ENCODE data around the gene CYLD. TPM values are rescaled to one million over a fixed set of nuclear protein-coding genes. Genes with fewer than 3 reads are reported as not detected.

Gene CYLD
- total RNA-seq, 1 experiment from 2014 or later: 12.5 TPM

GRCh38 chr16:50722960-50723359 lies 18.9 kb upstream of the CYLD start:
- no peak overlapping the region for H3K27ac Mint-ChIP-seq
- TF ChIP-seq CTCF (conservative IDR thresholded peaks at IDR 0.05): no peak
- Histone ChIP-seq H3K79me1 (ENCODE audit: insufficient read depth, low read depth, low read length, poor library complexity, severe bottlenecking) (no peaks in the 10 kb centered on the region), H4K8ac (replicated peaks; ENCODE audit: insufficient read length, low read depth, low read length) (no peak overlapping the region), H2AK5ac (ENCODE audit: insufficient read length, low read length) (no peak overlapping the region), H3K27me3 (ENCODE audit: insufficient read depth, low read length) (no peaks in the 10 kb centered on the region), H2BK5ac (ENCODE audit: insufficient read length, low read length) (no peak overlapping the region), H3T11ph (ENCODE audit: low read length) (no peak overlapping the region), H4K91ac (ENCODE audit: insufficient read length, low read depth, low read length) (no peak overlapping the region), H4K20me1 (ENCODE audit: control insufficient read depth, insufficient read depth, insufficient read length) (no peaks in the 10 kb centered on the region), H2BK20ac (ENCODE audit: low read depth, low read length, poor library complexity, severe bottlenecking) (no peak overlapping the region), H2BK12ac (ENCODE audit: insufficient read length, low read depth, low read length) (no peak overlapping the region), H3K18ac (ENCODE audit: insufficient read length, low read depth, low read length) (no peak overlapping the region), H3K27ac (ENCODE audit: insufficient read length, low read depth, low read length) (no peak overlapping the region), H2BK15ac (ENCODE audit: low read depth, low read length) (no peak overlapping the region), H3K14ac (ENCODE audit: insufficient read depth, low read length) (no peak overlapping the region), H3K23ac (ENCODE audit: insufficient read length, low read depth, low read length) (no peak overlapping the region), H4K5ac (ENCODE audit: insufficient read length, low read depth, low read length) (no peak overlapping the region), H3K79me2 (ENCODE audit: insufficient read depth, low read length) (no peaks in the 10 kb centered on the region), H3K9me3 (ENCODE audit: control insufficient read depth, low read depth, low read length) (peaks cover 4% of the 10 kb centered on the region), H3K4me2 (ENCODE audit: insufficient read depth, insufficient read length, low read length) (no peak overlapping the region), H2BK120ac (ENCODE audit: low read depth, low read length, poor library complexity, severe bottlenecking) (no peak overlapping the region), H3K4ac (ENCODE audit: low read depth, low read length) (no peak overlapping the region), H2AFZ (ENCODE audit: low read length) (no peak overlapping the region), H3K56ac (ENCODE audit: insufficient read length, low read depth, low read length) (no peak overlapping the region), H3K23me2 (ENCODE audit: insufficient read length, low read depth, low read length, poor library complexity, severe bottlenecking) (no peaks in the 10 kb centered on the region), H3K4me1 (ENCODE audit: insufficient read depth, low read length) (no peaks in the 10 kb centered on the region; the same call in 1 of the 2 replicates), H3K9ac (ENCODE audit: extremely low read depth, insufficient read length, low read length) (no peak overlapping the region)
- H3K9me3 Mint-ChIP-seq: peaks cover 0 to 3% of the 10 kb centered on the region in 2 experiments; a peak in 2 of 5 replicates
- peaks cover 3% of the 10 kb centered on the region; the same call in 1 of the 2 replicates for H3K27me3 Mint-ChIP-seq (ENCODE audit: low read depth)
- no peak overlapping the region for H3K4me3 Mint-ChIP-seq
- WGBS (ENCODE audit: extremely low coverage, insufficient read length, low lambda C conversion rate): no CpG with 5 or more reads among the region's 2 CpGs
- peaks cover 12 to 14% of the 10 kb centered on the region in 2 experiments for H3K4me1 Mint-ChIP-seq
- H3K36me3 Mint-ChIP-seq (ENCODE audit: insufficient read depth in 1 of 3, low read depth in 3 of 3): no peaks in the 10 kb centered on the region
- DNase-seq: no peak

All from H9 (cell line).